GOT3 (cell line): ENCODE measurements around the gene OR8B8.
"Not testable (repeated sequence)": the region's sequence is repeated elsewhere in the genome, so short reads cannot be mapped to it uniquely, and the experiment has no call there.

ENCODE experiments used
- DNase-seq: peaks from one replicate; lab custom pipeline; 2025; ENCODE audit warnings: mixed read lengths; lab: John Stamatoyannopoulos, UW

OR8B8 gene

GRCh38 chr11:124441519-124441918 is 4.0 kb downstream of the OR8B8 start:
- no peak for DNase-seq

GRCh38 chr11:124441081-124441480 is 4.4 kb downstream of the OR8B8 start:
- no peak for DNase-seq

GRCh38 chr11:124440608-124441007 is 4.9 kb downstream of the OR8B8 start:
- DNase-seq, result no peak

GRCh38 chr11:124434699-124435098 is 10.8 kb downstream of the OR8B8 start:
- no peak for DNase-seq

- DNase-seq, result no peak
These were observed 15.9 kb downstream of the OR8B8 start for GRCh38 chr11:124429599-124429998.

- DNase-seq, result no peak
These were observed 21.0 kb downstream of the OR8B8 start, which contains the start of gene OR8B4 for GRCh38 chr11:124424384-124424921. Gene OR8B4 (minus strand): TSS chr11:124424871. CDS start chr11:124424871, 0 bp downstream.

- DNase-seq, result no peak
These were observed 24.5 kb downstream of the OR8B8 start for GRCh38 chr11:124421043-124421442.

GRCh38 chr11:124415356-124415923 is 30.1 kb downstream of the OR8B8 start:
- DNase-seq, result no peak

GRCh38 chr11:124409906-124410305 is 35.6 kb downstream of the OR8B8 start:
- no peak for DNase-seq

GRCh38 chr11:124405581-124405980 is 39.9 kb downstream of the OR8B8 start:
- no peak for DNase-seq

- not testable (repeated sequence) for DNase-seq
These were observed 42.3 kb downstream of the OR8B8 start for GRCh38 chr11:124403186-124403585.

- DNase-seq, result no peak
These were observed 43.1 kb downstream of the OR8B8 start for GRCh38 chr11:124402326-124402922.

- no peak for DNase-seq
These were observed 46.6 kb downstream of the OR8B8 start, which contains the start of gene OR8B3 for GRCh38 chr11:124398924-124399323. Gene OR8B3 (minus strand): TSS chr11:124399024. CDS start chr11:124397351, 1,673 bp downstream.

GRCh38 chr11:124396847-124397246 is 48.6 kb downstream of the OR8B8 start:
- DNase-seq, result not testable (repeated sequence)

- no peak for DNase-seq
These were observed 51.1 kb downstream of the OR8B8 start for GRCh38 chr11:124394408-124394807.
